H9 (cell line): ENCODE results near the gene ARHGEF33. TPM values are rescaled to one million over a fixed set of nuclear protein-coding genes. Genes with fewer than 3 reads are reported as not detected.

ENCODE experiments used
- DNase-seq: peaks from one replicate; pipeline ENCODE4 v3.0.0-alpha.2; 2017
- H2AFZ ChIP-seq: one replicate; pipeline ENCODE4 v1.6.1; 2013; ENCODE audit warnings: mild to moderate bottlenecking, low read length, control low read depth, moderate library complexity
- H2AK5ac ChIP-seq: 2 replicates; pipeline ENCODE4 v1.6.1; 2013; ENCODE audit warnings: low read length, control low read depth, mixed read lengths; ENCODE audit not compliant: insufficient read length
- H2BK120ac ChIP-seq: one replicate; pipeline ENCODE4 v1.6.1; 2013; ENCODE audit warnings: low read depth, mild to moderate bottlenecking, low read length, control low read depth, inconsistent platforms; ENCODE audit not compliant: poor library complexity, severe bottlenecking
- H2BK12ac ChIP-seq: 2 replicates; pipeline ENCODE4 v1.6.1; 2013; ENCODE audit warnings: low read length, control low read depth, mixed read lengths, low read depth; ENCODE audit not compliant: insufficient read length
- H2BK15ac ChIP-seq: 2 replicates; pipeline ENCODE4 v1.6.1; 2013; ENCODE audit warnings: low read depth, low read length, control low read depth
- H2BK20ac ChIP-seq: one replicate; pipeline ENCODE4 v1.6.1; 2013; ENCODE audit warnings: low read depth, mild to moderate bottlenecking, low read length, control low read depth, inconsistent platforms; ENCODE audit not compliant: poor library complexity, severe bottlenecking
- H2BK5ac ChIP-seq: 2 replicates; pipeline ENCODE4 v1.6.1; 2013; ENCODE audit warnings: low read length, control low read depth, mixed read lengths; ENCODE audit not compliant: insufficient read length
- H3K14ac ChIP-seq: 2 replicates; pipeline ENCODE4 v1.6.1; 2013; ENCODE audit warnings: low read length, control low read depth; ENCODE audit not compliant: insufficient read depth
- H3K18ac ChIP-seq: 2 replicates; pipeline ENCODE4 v1.6.1; 2013; ENCODE audit warnings: low read depth, mild to moderate bottlenecking, mixed read lengths, low read length, control low read depth; ENCODE audit not compliant: insufficient read length
- H3K23ac ChIP-seq: 2 replicates; pipeline ENCODE4 v1.6.1; 2013; ENCODE audit warnings: low read length, control low read depth, mixed read lengths, low read depth; ENCODE audit not compliant: insufficient read length
- H3K23me2 ChIP-seq: 2 replicates; pipeline ENCODE4 v1.6.1; 2013; ENCODE audit warnings: low read depth, mild to moderate bottlenecking, mixed read lengths, low read length, control low read depth; ENCODE audit not compliant: insufficient read length, poor library complexity, severe bottlenecking
- H3K27ac ChIP-seq: 2 replicates; pipeline ENCODE4 v1.5.1; 2013; ENCODE audit warnings: low read length, control low read depth, mixed read lengths, low read depth; ENCODE audit not compliant: insufficient read length
- H3K27me3 ChIP-seq: 2 replicates; pipeline ENCODE4 v1.6.1; 2013; ENCODE audit warnings: low read length, control low read depth, inconsistent platforms; ENCODE audit not compliant: insufficient read depth
- H3K4ac ChIP-seq: 2 replicates; pipeline ENCODE4 v1.6.1; 2013; ENCODE audit warnings: low read depth, mild to moderate bottlenecking, control low read depth, inconsistent platforms, low read length, moderate library complexity
- H3K4me1 ChIP-seq: 2 replicates; pipeline ENCODE4 v1.6.1; 2013; ENCODE audit warnings: low read length, control low read depth, inconsistent platforms; ENCODE audit not compliant: insufficient read depth
- H3K4me2 ChIP-seq: 2 replicates; pipeline ENCODE4 v1.6.1; 2013; ENCODE audit warnings: low read length, control low read depth, mixed read lengths; ENCODE audit not compliant: insufficient read length, insufficient read depth
- H3K56ac ChIP-seq: 2 replicates; pipeline ENCODE4 v1.6.1; 2013; ENCODE audit warnings: low read depth, mild to moderate bottlenecking, mixed read lengths, low read length, control low read depth; ENCODE audit not compliant: insufficient read length
- H3K79me1 ChIP-seq: 2 replicates; pipeline ENCODE4 v1.6.1; 2013; ENCODE audit warnings: low read depth, mild to moderate bottlenecking, moderate library complexity, low read length, control low read depth, inconsistent platforms; ENCODE audit not compliant: insufficient read depth, poor library complexity, severe bottlenecking
- H3K79me2 ChIP-seq: 2 replicates; pipeline ENCODE4 v1.6.1; 2013; ENCODE audit warnings: low read length, control low read depth, inconsistent platforms; ENCODE audit not compliant: insufficient read depth
- H3K9ac ChIP-seq: 2 replicates; pipeline ENCODE4 v1.6.1; 2013; ENCODE audit warnings: low read length, control low read depth, mixed read lengths; ENCODE audit not compliant: insufficient read length; ENCODE audit errors: extremely low read depth
- H3K9me3 ChIP-seq: one replicate; pipeline ENCODE4 v1.6.1; 2013; ENCODE audit warnings: low read depth, low read length, inconsistent platforms; ENCODE audit not compliant: control insufficient read depth
- H3T11ph ChIP-seq: one replicate; pipeline ENCODE4 v1.6.1; 2013; ENCODE audit warnings: mild to moderate bottlenecking, low read length, control low read depth, inconsistent platforms
- H4K20me1 ChIP-seq: one replicate; pipeline ENCODE4 v1.6.1; 2013; ENCODE audit not compliant: control insufficient read depth, insufficient read length, insufficient read depth
- H4K5ac ChIP-seq: 2 replicates; pipeline ENCODE4 v1.6.1; 2013; ENCODE audit warnings: low read depth, mild to moderate bottlenecking, mixed read lengths, low read length, control low read depth; ENCODE audit not compliant: insufficient read length
- H4K8ac ChIP-seq: replicated peaks from 2 replicates; pipeline ENCODE4 v1.6.1; 2013; ENCODE audit warnings: low read length, control low read depth, mixed read lengths, low read depth; ENCODE audit not compliant: insufficient read length
- H4K91ac ChIP-seq: 2 replicates; pipeline ENCODE4 v1.6.1; 2013; ENCODE audit warnings: low read depth, mild to moderate bottlenecking, moderate library complexity, mixed read lengths, low read length, control low read depth; ENCODE audit not compliant: insufficient read length
- H3K27ac Mint-ChIP-seq, 3 experiments: 2 replicates in 2 of 3; 3 replicates in 1 of 3; pipeline ENCODE4 v1.8.0; 2020 to 2021; ENCODE audit warnings: mixed read lengths in 3 of 3, mild to moderate bottlenecking in 1 of 3, moderate library complexity in 1 of 3
- H3K27me3 Mint-ChIP-seq: 2 replicates; pipeline ENCODE4 v1.8.0; 2021; ENCODE audit warnings: low read depth, mild to moderate bottlenecking, moderate library complexity, mixed read lengths
- H3K36me3 Mint-ChIP-seq, 3 experiments: 2 replicates in 2 of 3; 3 replicates in 1 of 3; pipeline ENCODE4 v1.8.0; 2020 to 2021; ENCODE audit warnings: low read depth in 3 of 3, mixed read lengths in 3 of 3; ENCODE audit not compliant: insufficient read depth in 1 of 3
- H3K4me1 Mint-ChIP-seq, 2 experiments: 2 replicates each; pipeline ENCODE4 v1.8.0; 2020; ENCODE audit warnings: mixed read lengths in 2 of 2
- H3K4me3 Mint-ChIP-seq, 2 experiments: 2 replicates in 1 of 2; 3 replicates in 1 of 2; pipeline ENCODE4 v1.8.0; 2020 to 2021; ENCODE audit warnings: mild to moderate bottlenecking in 2 of 2, mixed read lengths in 2 of 2, moderate library complexity in 1 of 2
- H3K9me3 Mint-ChIP-seq, 2 experiments: 2 replicates in 1 of 2; 3 replicates in 1 of 2; pipeline ENCODE4 v1.8.0; 2020; ENCODE audit warnings: mild to moderate bottlenecking in 2 of 2, mixed read lengths in 2 of 2, moderate library complexity in 1 of 2
- CTCF ChIP-seq: fragments of 200-600 bp; sonication (generic); conservative IDR thresholded peaks from 3 replicates; pipeline ENCODE4 v1.8.0; 2021; ENCODE audit warnings: antibody characterized with exemption, mild to moderate bottlenecking
- WGBS: extraction: QIAGEN DNeasy Blood & Tissue Kit; methylation state at CpG from one replicate; pipeline ENCODE4 v1.1.7; 2013; ENCODE audit warnings: missing lambda C conversion rate, low lambda C conversion rate, mixed read lengths; ENCODE audit not compliant: insufficient read length; ENCODE audit errors: extremely low coverage; 5-methylcytosine and 5-hydroxymethylcytosine counted together
- total RNA-seq: library from RNA; stranded (reverse); gene quantifications from 2 replicates; pipeline ENCODE4 v1.2.1, GENCODE V29; 2021

ARHGEF33 gene
- total RNA-seq, 1 experiment from 2014 or later, result 0.92 TPM

DNA sequence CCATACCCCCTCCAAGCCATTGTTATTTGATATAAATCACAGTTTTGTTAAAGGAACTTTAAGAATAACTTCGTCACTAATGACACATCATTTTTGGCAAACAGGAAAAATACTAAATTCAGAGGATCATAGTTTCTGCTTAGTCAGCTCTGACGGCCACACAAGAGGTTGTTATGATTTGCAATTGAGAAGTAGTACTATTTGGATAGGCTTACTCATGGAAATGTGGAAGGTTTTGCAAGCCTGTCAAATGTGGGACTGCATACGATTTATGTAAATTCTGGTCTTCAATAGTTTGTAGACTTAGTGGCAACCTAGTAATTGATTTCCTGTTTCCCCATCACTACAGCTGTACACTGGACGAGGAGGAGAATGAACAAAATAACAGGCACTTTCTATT lies 108.1 kb downstream of the ARHGEF33 start:
- no peak overlapping the region for H2AFZ ChIP-seq
- no peaks in the 10 kb centered on the region for H4K20me1 ChIP-seq
- H3K4me1 ChIP-seq, result peaks cover 2% of the 10 kb centered on the region; the same call in 1 of the 2 replicates
- no peak overlapping the region for H2BK5ac ChIP-seq
- H2BK15ac ChIP-seq, result no peak overlapping the region
- Mint-ChIP-seq H3K36me3 (peaks cover 9 to 57% (median 40%) of the 10 kb centered on the region in 3 experiments; a peak in 6 of 7 replicates), H3K4me3 (no peak overlapping the region; a peak in 1 of 5 replicates), H3K4me1 (peaks cover 11 to 15% of the 10 kb centered on the region in 2 experiments), H3K27ac (peak overlapping the region in 1 of 3 experiments; percentile 72; a peak in 2 of 7 replicates), H3K9me3 (no peaks in the 10 kb centered on the region), H3K27me3 (no peaks in the 10 kb centered on the region)
- H3K9ac ChIP-seq, result no peak overlapping the region
- no peak overlapping the region for H3K56ac ChIP-seq
- H3K27ac ChIP-seq, result no peak overlapping the region
- H3K4me2 ChIP-seq, result no peak overlapping the region
- TF ChIP-seq CTCF, result no peak
- H4K91ac ChIP-seq, result no peak overlapping the region
- H3K4ac ChIP-seq, result no peak overlapping the region
- no peaks in the 10 kb centered on the region for H3K9me3 ChIP-seq
- no peak overlapping the region for H3K14ac ChIP-seq
- no peak overlapping the region for H2BK20ac ChIP-seq
- H4K5ac ChIP-seq, result no peak overlapping the region
- H4K8ac ChIP-seq, result no peak overlapping the region
- no CpG with 5 or more reads among the region's 4 CpGs for WGBS
- H3K79me2 ChIP-seq, result no peaks in the 10 kb centered on the region
- no peaks in the 10 kb centered on the region for H3K27me3 ChIP-seq
- no peaks in the 10 kb centered on the region for H3K23me2 ChIP-seq
- no peaks in the 10 kb centered on the region for H3K79me1 ChIP-seq
- no peak overlapping the region for H3K18ac ChIP-seq
- no peak overlapping the region for H2BK120ac ChIP-seq
- no peak overlapping the region for H3T11ph ChIP-seq
- H2AK5ac ChIP-seq, result no peak overlapping the region
- DNase-seq, result no peak
- no peak overlapping the region for H3K23ac ChIP-seq
- H2BK12ac ChIP-seq, result no peak overlapping the region
